ENCODE measurements around the gene DMAC2.

GRCh38 chr19:41449865-41450178 lies 10.1 kb upstream of the DMAC2 start:
- TF ChIP-seq CTCF (IDR thresholded peaks at IDR 0.05; ENCODE audit: insufficient read depth, low read depth, low read length) (no peak), EZH2 (IDR thresholded peaks at IDR 0.05; ENCODE audit: insufficient read depth, low read length) (no peak)
